Measurements from ENCODE around the gene IVL.

The IVL gene

GRCh38 chr1:152870831-152871730, 37.3 kb upstream of the IVL start:
- TF ChIP-seq ZNF488 (tag by site-specific recombination; IDR thresholded peaks at IDR 0.05) (no peak), ZNF624 (tag by site-specific recombination; IDR thresholded peaks at IDR 0.05) (no peak), REPIN1 (tag by site-specific recombination; IDR thresholded peaks at IDR 0.05; ENCODE audit: low read depth) (no peak), GFI1B (tag by site-specific recombination; IDR thresholded peaks at IDR 0.05) (no peak), ZNF341 (tag by site-specific recombination; IDR thresholded peaks at IDR 0.05; ENCODE audit: low read depth) (no peak), ZNF600 (tag by site-specific recombination; IDR thresholded peaks at IDR 0.05) (no peak), ZNF544 (tag by site-specific recombination; IDR thresholded peaks at IDR 0.05) (no peak), ZNF146 (tag by site-specific recombination; IDR thresholded peaks at IDR 0.05) (no peak), ZBTB44 (tag by site-specific recombination; IDR thresholded peaks at IDR 0.05) (no peak), ZBTB20 (tag by site-specific recombination; IDR thresholded peaks at IDR 0.05) (no peak), ZNF664 (tag by site-specific recombination; IDR thresholded peaks at IDR 0.05) (no peak)
- H3K27ac ChIP-seq (ENCODE audit: extremely low read depth, low read depth, low read length) = no peak overlapping the region
- H3K9me3 ChIP-seq (ENCODE audit: control insufficient read depth, insufficient read depth, low read depth, low read length) = no peaks in the 10 kb centered on the region
- H3K4me1 ChIP-seq (ENCODE audit: control insufficient read depth, insufficient read depth, low read length) = no peaks in the 10 kb centered on the region
- POLR2A ChIA-PET = no interaction called here
- H3K36me3 ChIP-seq (ENCODE audit: control insufficient read depth in 2 of 2, insufficient read depth in 1 of 2, low read length in 2 of 2) = no peaks in the 10 kb centered on the region
- CTCF ChIA-PET = interaction anchor here (0.6 to 6.7 kb wide), 52 partner anchors 8 to 1955 kb away, joined by 3 to 71 read pairs (median 4); partner anchors contain the start of genes IVL, LCE1E, LCE2D and LELP1
- H3K4me3 ChIP-seq (ENCODE audit: low read depth, low read length) = no peak overlapping the region

GRCh38 chr1:152871731-152872126, 36.6 kb upstream of the IVL start:
- Histone ChIP-seq H3K27ac (ENCODE audit: extremely low read depth, low read depth, low read length) (no peak overlapping the region), H3K9me3 (ENCODE audit: control insufficient read depth, insufficient read depth, low read depth, low read length) (no peaks in the 10 kb centered on the region), H3K4me1 (ENCODE audit: control insufficient read depth, insufficient read depth, low read length) (no peaks in the 10 kb centered on the region), H3K4me3 (ENCODE audit: low read depth, low read length) (no peak overlapping the region), H3K36me3 (ENCODE audit: control insufficient read depth in 2 of 2, insufficient read depth in 1 of 2, low read length in 2 of 2) (no peaks in the 10 kb centered on the region)
- ChIA-PET CTCF (interaction anchor here (0.5 to 6.7 kb wide), 19 partner anchors 16 to 417 kb away, joined by 3 to 71 read pairs (median 5); partner anchors contain the start of genes LCE1E and SPRR1A), POLR2A (no interaction called here)
- TF ChIP-seq ZNF692 (tag by site-specific recombination; IDR thresholded peaks at IDR 0.05) (no peak), PRDM1 (tag by site-specific recombination; IDR thresholded peaks at IDR 0.05) (no peak), RBAK (tag by site-specific recombination; IDR thresholded peaks at IDR 0.05) (no peak)

GRCh38 chr1:152873495-152873894, 34.9 kb upstream of the IVL start:
- ChIA-PET POLR2A (no interaction called here), CTCF (interaction anchor here (1.9 to 6.7 kb wide), 2 partner anchors 52 to 319 kb away, joined by 8 to 71 read pairs; no protein-coding TSS in a partner anchor)
- Histone ChIP-seq H3K9me3 (ENCODE audit: control insufficient read depth, insufficient read depth, low read depth, low read length) (no peaks in the 10 kb centered on the region), H3K4me1 (ENCODE audit: control insufficient read depth, insufficient read depth, low read length) (no peaks in the 10 kb centered on the region), H3K27ac (ENCODE audit: extremely low read depth, low read depth, low read length) (no peak overlapping the region), H3K36me3 (ENCODE audit: control insufficient read depth in 2 of 2, insufficient read depth in 1 of 2, low read length in 2 of 2) (no peaks in the 10 kb centered on the region), H3K4me3 (ENCODE audit: low read depth, low read length) (no peak overlapping the region)
- no peak for TF ChIP-seq BCL11A (tag by site-specific recombination; IDR thresholded peaks at IDR 0.05; ENCODE audit: low read depth)
- TF ChIP-seq ZNF561 (tag by site-specific recombination; IDR thresholded peaks at IDR 0.05; ENCODE audit: borderline replicate concordance) = no peak
- no peak for TF ChIP-seq HOXA7 (CRISPR knock-in tag; IDR thresholded peaks at IDR 0.05; ENCODE audit: borderline replicate concordance)
- TF ChIP-seq ZNF670 (tag by site-specific recombination; IDR thresholded peaks at IDR 0.05; ENCODE audit: low read depth) = no peak
- no peak for TF ChIP-seq ZNF747 (tag by site-specific recombination; IDR thresholded peaks at IDR 0.05)
- no peak for TF ChIP-seq ZNF571 (tag by site-specific recombination; IDR thresholded peaks at IDR 0.05)
- TF ChIP-seq, protein P1, sequence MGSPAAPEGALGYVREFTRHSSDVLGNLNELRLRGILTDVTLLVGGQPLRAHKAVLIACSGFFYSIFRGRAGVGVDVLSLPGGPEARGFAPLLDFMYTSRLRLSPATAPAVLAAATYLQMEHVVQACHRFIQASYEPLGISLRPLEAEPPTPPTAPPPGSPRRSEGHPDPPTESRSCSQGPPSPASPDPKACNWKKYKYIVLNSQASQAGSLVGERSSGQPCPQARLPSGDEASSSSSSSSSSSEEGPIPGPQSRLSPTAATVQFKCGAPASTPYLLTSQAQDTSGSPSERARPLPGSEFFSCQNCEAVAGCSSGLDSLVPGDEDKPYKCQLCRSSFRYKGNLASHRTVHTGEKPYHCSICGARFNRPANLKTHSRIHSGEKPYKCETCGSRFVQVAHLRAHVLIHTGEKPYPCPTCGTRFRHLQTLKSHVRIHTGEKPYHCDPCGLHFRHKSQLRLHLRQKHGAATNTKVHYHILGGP (tag by site-specific recombination; IDR thresholded peaks at IDR 0.05) = no peak
- TF ChIP-seq, protein P2, sequence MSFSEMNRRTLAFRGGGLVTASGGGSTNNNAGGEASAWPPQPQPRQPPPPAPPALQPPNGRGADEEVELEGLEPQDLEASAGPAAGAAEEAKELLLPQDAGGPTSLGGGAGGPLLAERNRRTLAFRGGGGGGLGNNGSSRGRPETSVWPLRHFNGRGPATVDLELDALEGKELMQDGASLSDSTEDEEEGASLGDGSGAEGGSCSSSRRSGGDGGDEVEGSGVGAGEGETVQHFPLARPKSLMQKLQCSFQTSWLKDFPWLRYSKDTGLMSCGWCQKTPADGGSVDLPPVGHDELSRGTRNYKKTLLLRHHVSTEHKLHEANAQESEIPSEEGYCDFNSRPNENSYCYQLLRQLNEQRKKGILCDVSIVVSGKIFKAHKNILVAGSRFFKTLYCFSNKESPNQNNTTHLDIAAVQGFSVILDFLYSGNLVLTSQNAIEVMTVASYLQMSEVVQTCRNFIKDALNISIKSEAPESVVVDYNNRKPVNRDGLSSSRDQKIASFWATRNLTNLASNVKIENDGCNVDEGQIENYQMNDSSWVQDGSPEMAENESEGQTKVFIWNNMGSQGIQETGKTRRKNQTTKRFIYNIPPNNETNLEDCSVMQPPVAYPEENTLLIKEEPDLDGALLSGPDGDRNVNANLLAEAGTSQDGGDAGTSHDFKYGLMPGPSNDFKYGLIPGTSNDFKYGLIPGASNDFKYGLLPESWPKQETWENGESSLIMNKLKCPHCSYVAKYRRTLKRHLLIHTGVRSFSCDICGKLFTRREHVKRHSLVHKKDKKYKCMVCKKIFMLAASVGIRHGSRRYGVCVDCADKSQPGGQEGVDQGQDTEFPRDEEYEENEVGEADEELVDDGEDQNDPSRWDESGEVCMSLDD (tag by site-specific recombination; IDR thresholded peaks at IDR 0.05) = no peak
- no peak for TF ChIP-seq ZNF529 (tag by site-specific recombination; IDR thresholded peaks at IDR 0.05; ENCODE audit: insufficient replicate concordance)
